ENCODE measurements around the gene ZNF423.

The ZNF423 gene

GRCh38 chr16:49848530-49848929 is 7.4 kb downstream of the ZNF423 start:
- no peak for DNase-seq

- DNase-seq, result no peak
Measured at GRCh38 chr16:49846800-49847199, 9.1 kb downstream of the ZNF423 start.

GRCh38 chr16:49844359-49844758 is 11.6 kb downstream of the ZNF423 start:
- DNase-seq, result no peak

GRCh38 chr16:49843758-49844157 is 12.2 kb downstream of the ZNF423 start:
- DNase-seq, result no peak

GRCh38 chr16:49842972-49843371 is 12.9 kb downstream of the ZNF423 start:
- DNase-seq, result no peak

- DNase-seq, result no peak
Measured at GRCh38 chr16:49839017-49839825, 16.7 kb downstream of the ZNF423 start.

GRCh38 chr16:49838441-49839016 is 17.4 kb downstream of the ZNF423 start:
- no peak for DNase-seq

GRCh38 chr16:49837688-49838410 is 18.1 kb downstream of the ZNF423 start:
- DNase-seq, result no peak

GRCh38 chr16:49836668-49837067 is 19.2 kb downstream of the ZNF423 start:
- DNase-seq, result no peak

- DNase-seq, result no peak
Measured at GRCh38 chr16:49836218-49836617, 19.7 kb downstream of the ZNF423 start.

GRCh38 chr16:49835161-49835777 is 20.6 kb downstream of the ZNF423 start:
- no peak for DNase-seq

- peak; percentile 67 for DNase-seq
Measured at GRCh38 chr16:49834531-49835151, 21.3 kb downstream of the ZNF423 start.

GRCh38 chr16:49833796-49834530 is 21.9 kb downstream of the ZNF423 start:
- no peak for DNase-seq

GRCh38 chr16:49833085-49833484 is 22.8 kb downstream of the ZNF423 start:
- no peak for DNase-seq

GRCh38 chr16:49832177-49832576 is 23.7 kb downstream of the ZNF423 start:
- DNase-seq, result no peak

GRCh38 chr16:49830873-49831272 is 25.0 kb downstream of the ZNF423 start:
- DNase-seq, result no peak

- no peak for DNase-seq
Measured at GRCh38 chr16:49828533-49829267, 27.2 kb downstream of the ZNF423 start.

- DNase-seq, result no peak
Measured at GRCh38 chr16:49827805-49828438, 28.0 kb downstream of the ZNF423 start.

GRCh38 chr16:49826515-49826914 is 29.4 kb downstream of the ZNF423 start:
- DNase-seq, result no peak

GRCh38 chr16:49825041-49825440 is 30.9 kb downstream of the ZNF423 start:
- no peak for DNase-seq

GRCh38 chr16:49824593-49824992 is 31.3 kb downstream of the ZNF423 start:
- no peak for DNase-seq
